Hepatic stellate cell (primary cell): Measurements from ENCODE around the gene RPL18A.

Source experiments
- DNase-seq: peaks from one replicate; pipeline ENCODE4 v3.0.0; 2011; ENCODE audit warnings: low spot score

Gene RPL18A

GRCh38 chr19:17910791-17911360, 51.2 kb downstream of the RPL18A start:
- no peak for DNase-seq
